Nephron progenitor cell (in vitro differentiated cells): ENCODE measurements around the gene FOXD2.

ENCODE experiments used
- DNase-seq: peaks from one replicate; pipeline ENCODE4 v3.0.0; 2021
- H3K27ac Mint-ChIP-seq: 2 replicates; pipeline ENCODE4 v1.8.0; 2021; ENCODE audit warnings: mild to moderate bottlenecking, moderate library complexity, mixed read lengths
- H3K27me3 Mint-ChIP-seq: 2 replicates; pipeline ENCODE4 v1.8.0; 2021; ENCODE audit warnings: mild to moderate bottlenecking, low read depth, mixed read lengths; ENCODE audit not compliant: poor library complexity
- H3K36me3 Mint-ChIP-seq: 2 replicates; pipeline ENCODE4 v1.8.0; 2021; ENCODE audit warnings: low read depth, mixed read lengths
- H3K4me1 Mint-ChIP-seq: 2 replicates; pipeline ENCODE4 v1.8.0; 2021; ENCODE audit warnings: mixed read lengths
- H3K4me3 Mint-ChIP-seq: 2 replicates; pipeline ENCODE4 v1.8.0; 2021; ENCODE audit warnings: mild to moderate bottlenecking, moderate library complexity, mixed read lengths
- H3K9me3 Mint-ChIP-seq: 2 replicates; pipeline ENCODE4 v1.8.0; 2021; ENCODE audit warnings: mild to moderate bottlenecking, moderate library complexity, mixed read lengths
- CTCF ChIP-seq: fragments of 200-600 bp; sonication (generic); IDR thresholded peaks from 2 replicates; pipeline ENCODE4 v1.5.0; 2021; ENCODE audit warnings: antibody characterized with exemption

The FOXD2 gene

GRCh38 chr1:47418681-47419325, 19.0 kb upstream of the FOXD2 start:
- Mint-ChIP-seq H3K9me3 (peaks cover 14% of the 10 kb centered on the region), H3K27me3 (peaks cover 97% of the 10 kb centered on the region), H3K4me1 (peaks cover 6% of the 10 kb centered on the region), H3K27ac (no peak overlapping the region), H3K4me3 (no peak overlapping the region), H3K36me3 (peaks cover 16% of the 10 kb centered on the region)
- TF ChIP-seq CTCF, result no peak
- no peak for DNase-seq

- no peak for TF ChIP-seq CTCF
- peaks cover 14% of the 10 kb centered on the region for H3K9me3 Mint-ChIP-seq
- DNase-seq, result no peak
- H3K36me3 Mint-ChIP-seq, result peaks cover 16% of the 10 kb centered on the region
- H3K27me3 Mint-ChIP-seq, result peaks cover 96% of the 10 kb centered on the region
- H3K27ac Mint-ChIP-seq, result no peak overlapping the region
- peaks cover 6% of the 10 kb centered on the region for H3K4me1 Mint-ChIP-seq
- H3K4me3 Mint-ChIP-seq, result no peak overlapping the region
Measured at GRCh38 chr1:47420547-47420946, 17.3 kb upstream of the FOXD2 start.

- peaks cover 8% of the 10 kb centered on the region for H3K9me3 Mint-ChIP-seq
- no peak overlapping the region for H3K4me3 Mint-ChIP-seq
- peaks cover 83% of the 10 kb centered on the region for H3K27me3 Mint-ChIP-seq
- no peak for TF ChIP-seq CTCF
- H3K4me1 Mint-ChIP-seq, result peaks cover 19% of the 10 kb centered on the region
- H3K27ac Mint-ChIP-seq, result no peak overlapping the region
- no peak for DNase-seq
- H3K36me3 Mint-ChIP-seq, result peaks cover 17% of the 10 kb centered on the region
Measured at GRCh38 chr1:47423872-47424271, 14.0 kb upstream of the FOXD2 start.

- Mint-ChIP-seq H3K36me3 (peaks cover 19% of the 10 kb centered on the region), H3K4me3 (no peak overlapping the region), H3K9me3 (peaks cover 4% of the 10 kb centered on the region), H3K27ac (no peak overlapping the region), H3K27me3 (peaks cover 80% of the 10 kb centered on the region), H3K4me1 (peaks cover 21% of the 10 kb centered on the region)
- peak; percentile 81 for TF ChIP-seq CTCF
- DNase-seq, result peak; percentile 59
Measured at GRCh38 chr1:47424336-47424982, 13.4 kb upstream of the FOXD2 start.

- H3K27me3 Mint-ChIP-seq, result peaks cover 77% of the 10 kb centered on the region
- no peak for DNase-seq
Measured at GRCh38 chr1:47431534-47431933, 6.3 kb upstream of the FOXD2 start.

More at GRCh38 chr1:47431534-47431933, 6.3 kb upstream of the FOXD2 start:
- no peaks in the 10 kb centered on the region for H3K9me3 Mint-ChIP-seq
- H3K36me3 Mint-ChIP-seq, result peaks cover 13% of the 10 kb centered on the region
- peak overlapping the region; percentile 7 for H3K4me3 Mint-ChIP-seq
- H3K4me1 Mint-ChIP-seq, result peaks cover 77% of the 10 kb centered on the region
- no peak for TF ChIP-seq CTCF
- no peak overlapping the region for H3K27ac Mint-ChIP-seq
